Stimulated activated CD8-positive, alpha-beta memory T cell treated with anti-CD3 and anti-CD28 coated beads, Interleukin-12 subunit alpha, Interleukin-12 subunit beta, amount 100 ng/mL, for 4 hours (primary cell): Measurements from ENCODE around the gene DIAPH2.

Source experiments
- DNase-seq: peaks from one replicate; pipeline ENCODE4 v3.0.0-alpha.2; 2020; ENCODE audit warnings: low read depth

Gene DIAPH2

DNA sequence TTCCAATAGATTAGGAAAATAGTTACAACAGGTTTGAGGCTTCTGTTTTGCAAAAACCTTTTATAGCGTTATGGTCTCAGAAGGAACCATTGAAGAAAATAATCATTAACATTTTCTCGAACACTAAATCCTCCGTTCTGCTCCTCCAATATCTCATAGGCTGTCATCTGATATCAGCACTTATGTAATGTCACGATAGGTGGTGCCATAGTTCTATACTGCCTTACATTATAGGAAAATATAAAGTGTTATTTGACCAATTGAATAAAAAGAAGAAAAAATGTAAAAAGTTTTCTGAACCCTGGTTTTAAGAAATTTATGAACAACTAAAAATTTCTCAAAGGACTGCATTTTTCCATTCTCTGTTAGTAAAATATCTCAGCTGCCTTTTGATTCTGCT lies 490.5 kb downstream of the DIAPH2 start:
- no peak for DNase-seq

DNA sequence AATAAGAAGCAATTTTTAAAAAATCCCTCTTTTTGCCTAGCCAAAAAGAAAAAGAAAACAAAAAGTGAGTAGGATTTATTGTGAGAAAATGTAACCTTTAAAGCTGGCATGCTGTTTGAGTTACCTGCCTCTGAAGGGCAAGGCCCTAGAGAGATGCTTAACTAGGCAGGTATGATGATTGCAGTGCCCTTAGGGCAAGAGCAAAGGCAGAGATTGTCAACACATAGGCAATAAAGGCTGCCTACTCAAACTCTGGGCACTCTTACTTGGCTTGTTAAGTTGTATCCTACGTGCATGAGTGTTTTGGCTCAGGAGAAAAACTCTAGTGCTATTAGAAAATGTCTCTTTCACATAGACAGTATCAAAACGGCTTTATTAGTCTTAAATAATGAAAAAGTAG lies 505.0 kb downstream of the DIAPH2 start:
- no peak for DNase-seq

DNA sequence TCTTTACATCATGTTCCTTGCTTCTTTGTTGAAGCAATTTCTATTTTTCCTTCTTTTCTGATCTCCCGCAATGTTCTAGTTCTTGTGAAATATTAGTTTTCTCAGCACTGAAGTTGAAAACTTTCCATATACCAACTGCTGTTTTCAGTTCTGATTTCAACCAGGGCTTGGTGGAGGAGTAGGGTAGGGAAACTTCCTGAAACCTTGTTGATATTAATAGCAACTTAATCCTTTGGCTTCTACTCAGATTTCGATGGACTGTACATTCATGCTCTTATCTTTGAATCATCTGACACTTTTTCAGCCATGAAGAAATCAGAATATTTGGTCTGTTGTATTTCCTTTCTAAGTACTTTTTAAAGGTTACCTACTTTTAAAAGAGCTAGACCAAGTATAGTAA lies 514.9 kb downstream of the DIAPH2 start:
- DNase-seq: no peak

DNA sequence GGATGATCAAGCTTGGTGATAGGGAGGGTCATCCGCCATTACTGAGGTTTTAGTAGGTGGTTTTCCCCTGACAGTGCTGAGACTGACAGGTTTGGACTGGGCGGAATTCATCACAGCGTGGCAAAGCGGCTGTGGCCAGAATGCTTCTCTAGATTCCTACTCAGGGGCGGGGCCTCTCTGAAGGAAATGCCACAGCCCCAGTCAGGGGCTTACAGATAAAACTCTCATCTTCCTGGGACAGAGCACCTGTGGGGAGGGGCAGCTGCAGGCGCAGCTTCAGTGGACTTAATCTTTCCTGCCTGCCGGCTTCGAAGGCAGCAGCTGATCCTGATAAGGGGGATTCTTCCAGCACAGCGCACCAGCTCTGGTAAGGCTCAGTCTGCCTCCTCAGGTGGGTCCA lies 515.8 kb downstream of the DIAPH2 start:
- no peak for DNase-seq

DNA sequence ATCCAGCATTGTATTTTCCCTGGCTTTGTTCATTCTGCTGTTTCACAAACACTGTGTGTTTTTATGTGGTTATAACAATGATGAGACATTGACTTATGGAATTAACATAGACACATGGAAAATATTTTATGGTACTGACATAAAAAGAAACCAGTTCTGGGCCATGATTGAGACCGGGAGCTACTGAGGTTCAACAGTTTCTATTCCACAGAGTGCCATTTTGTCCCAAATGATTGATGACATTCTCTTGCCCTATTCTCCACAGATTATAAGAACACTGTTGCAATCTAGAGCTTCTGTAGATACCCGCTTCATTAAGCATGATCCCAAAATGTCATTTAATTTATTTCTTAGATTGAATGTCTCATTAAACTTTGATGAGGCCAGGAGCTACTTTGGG lies 525.9 kb downstream of the DIAPH2 start:
- no peak for DNase-seq

DNA sequence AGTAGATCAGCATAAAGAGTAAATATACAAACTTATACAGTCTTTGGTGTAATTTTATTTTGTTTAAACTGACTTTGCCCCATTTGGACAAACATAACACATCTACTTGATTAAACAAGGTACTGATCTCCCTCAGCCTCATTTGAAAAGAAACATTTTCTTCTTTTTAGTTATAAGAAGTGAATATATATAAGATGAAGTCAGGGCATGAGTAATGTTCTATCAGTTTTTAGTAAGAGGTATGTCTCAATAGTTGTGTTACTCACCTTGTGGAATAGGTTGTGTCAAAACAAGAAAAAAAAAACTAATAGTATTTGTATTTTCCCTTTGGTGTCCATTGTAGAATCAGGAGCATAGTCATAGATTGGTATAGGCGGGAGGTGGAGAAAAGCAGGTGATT lies 526.4 kb downstream of the DIAPH2 start:
- no peak for DNase-seq

DNA sequence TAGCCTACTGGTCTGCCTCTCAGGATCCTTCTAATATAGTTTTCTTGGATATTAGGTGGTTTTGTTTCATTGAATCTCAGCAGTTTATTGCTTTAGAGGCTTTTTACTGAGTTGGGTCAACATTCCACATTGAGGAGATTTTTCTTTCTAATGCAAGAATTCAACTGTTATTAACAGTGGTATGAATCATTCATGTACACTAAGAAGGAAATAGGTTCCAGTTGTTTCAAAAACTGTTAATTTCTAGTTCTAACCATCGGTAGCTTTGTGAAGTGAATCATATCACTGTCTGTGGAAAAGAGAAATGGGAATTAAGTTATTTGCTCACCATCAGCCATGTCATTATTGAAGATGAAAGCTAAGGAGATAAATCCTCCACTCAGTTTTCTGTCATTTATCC lies 530.5 kb downstream of the DIAPH2 start:
- DNase-seq: no peak

DNA sequence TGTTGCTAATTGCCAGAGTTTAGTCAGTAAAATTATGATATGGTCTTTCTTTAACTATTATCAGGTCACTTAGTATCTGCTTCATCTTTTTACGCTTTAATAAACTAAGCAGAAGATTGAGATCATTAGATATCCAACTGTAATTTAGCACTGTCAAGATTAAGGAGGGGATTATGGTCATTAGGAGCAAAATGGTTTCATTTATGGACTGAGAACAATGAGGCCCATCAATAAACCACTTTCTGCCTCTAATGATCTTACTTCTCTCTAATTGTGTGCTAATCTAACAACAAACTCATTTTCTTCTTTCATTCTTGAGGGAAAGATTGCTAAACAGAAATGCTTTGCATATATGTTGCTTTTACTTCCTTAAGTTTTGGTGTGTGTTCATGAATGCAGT lies 539.5 kb downstream of the DIAPH2 start:
- DNase-seq: no peak

DNA sequence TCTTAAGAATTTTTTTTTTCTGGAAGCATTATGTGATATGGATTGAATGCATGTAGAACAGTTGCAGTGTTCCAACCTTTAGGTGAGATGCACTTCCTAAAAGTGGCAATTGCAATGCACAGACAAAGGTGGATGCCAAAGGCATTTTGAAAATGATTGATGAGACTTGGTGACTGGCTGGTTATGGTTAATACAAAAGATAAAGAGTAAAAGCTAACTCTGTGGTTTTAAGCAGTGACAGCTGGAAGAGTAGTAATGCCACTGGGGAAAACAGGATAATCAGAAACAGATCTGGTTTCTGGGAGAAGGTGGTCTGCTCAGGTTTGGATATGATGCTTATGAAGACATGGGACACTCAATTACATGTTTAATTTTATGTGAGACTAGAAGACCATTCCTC lies 544.7 kb downstream of the DIAPH2 start:
- DNase-seq: no peak

DNA sequence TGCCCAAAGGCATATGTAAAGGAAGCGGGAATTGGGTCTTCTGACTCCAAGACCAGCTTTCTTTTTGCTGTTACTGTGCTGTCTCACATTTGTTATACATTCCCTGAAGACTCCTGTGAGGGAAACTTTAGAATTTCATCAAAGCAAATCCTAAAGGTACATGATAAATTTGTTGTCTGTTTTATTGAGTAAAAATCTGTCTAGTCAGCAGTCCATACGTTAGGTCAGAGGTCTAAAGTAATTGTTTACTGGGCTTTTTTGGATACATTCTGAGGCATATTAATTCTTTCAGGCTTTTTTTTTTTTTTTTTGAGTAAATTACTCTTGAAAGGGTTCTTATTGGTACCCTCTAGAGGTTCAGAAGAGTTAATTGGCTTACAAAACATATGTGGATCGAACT lies 546.3 kb downstream of the DIAPH2 start:
- DNase-seq: no peak

DNA sequence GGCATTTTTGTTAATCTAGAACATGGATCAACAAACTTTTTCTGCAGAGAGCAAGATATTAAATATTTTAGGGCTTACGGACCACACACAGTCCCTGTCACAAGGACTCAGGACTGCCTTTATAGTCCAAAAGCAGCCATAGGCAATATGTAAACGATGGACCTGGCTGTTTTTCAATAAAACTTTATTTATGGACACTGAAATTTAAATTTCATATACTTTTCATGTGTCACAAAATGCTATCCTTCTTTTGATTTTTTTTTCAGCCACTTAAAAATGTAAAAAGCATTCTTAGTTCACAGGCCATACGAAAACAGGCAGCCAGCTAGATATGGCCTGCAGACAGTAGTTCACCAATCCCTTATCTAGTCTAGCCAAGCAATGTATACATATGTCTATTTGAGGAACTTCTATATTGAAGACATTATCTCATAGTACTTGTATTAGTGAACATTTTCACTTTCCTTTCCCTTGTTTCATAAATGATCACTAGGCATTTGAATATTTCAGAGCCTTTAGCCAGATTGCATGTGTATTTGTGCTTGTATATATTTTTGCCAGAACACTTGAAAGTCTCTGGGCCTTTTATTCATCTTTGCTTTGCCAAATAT lies 549.9 kb downstream of the DIAPH2 start:
- DNase-seq: no peak

DNA sequence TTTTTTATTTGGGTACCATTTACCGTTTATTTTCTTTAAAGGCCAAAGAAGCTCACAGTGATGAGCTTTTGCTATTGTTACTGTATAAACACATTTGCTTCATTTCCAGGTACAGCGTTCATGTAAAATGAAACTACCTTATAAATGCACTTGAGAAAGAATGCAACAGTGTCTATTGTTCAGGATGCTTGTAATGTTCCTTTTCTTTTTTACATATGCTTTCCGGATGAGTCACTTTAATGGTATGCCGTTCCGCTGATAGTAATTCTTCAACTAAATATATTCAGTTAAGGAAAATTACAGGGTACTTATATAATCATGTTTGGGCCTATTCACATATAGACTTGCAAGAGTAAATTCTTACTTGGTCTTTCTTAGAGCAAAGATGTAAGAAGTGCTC lies 554.0 kb downstream of the DIAPH2 start:
- no peak for DNase-seq

DNA sequence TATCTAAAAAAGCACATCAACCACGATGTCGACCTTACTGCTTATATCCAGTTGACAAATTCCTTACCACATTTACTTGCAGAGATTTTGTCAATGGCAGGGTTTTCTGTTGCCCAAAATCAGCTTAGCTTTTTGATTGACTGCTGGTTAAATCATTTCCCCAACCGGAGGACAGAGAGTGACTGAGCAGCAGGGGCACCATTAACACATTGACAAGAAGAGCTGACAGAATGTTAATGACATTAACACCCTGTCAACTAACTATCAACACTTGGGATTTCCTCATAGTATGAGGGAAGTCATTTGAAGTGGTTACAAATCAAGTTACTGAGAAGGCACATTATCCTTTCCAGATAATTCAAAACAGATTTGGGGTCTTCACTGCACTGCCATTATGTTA lies 567.5 kb downstream of the DIAPH2 start:
- DNase-seq: no peak

DNA sequence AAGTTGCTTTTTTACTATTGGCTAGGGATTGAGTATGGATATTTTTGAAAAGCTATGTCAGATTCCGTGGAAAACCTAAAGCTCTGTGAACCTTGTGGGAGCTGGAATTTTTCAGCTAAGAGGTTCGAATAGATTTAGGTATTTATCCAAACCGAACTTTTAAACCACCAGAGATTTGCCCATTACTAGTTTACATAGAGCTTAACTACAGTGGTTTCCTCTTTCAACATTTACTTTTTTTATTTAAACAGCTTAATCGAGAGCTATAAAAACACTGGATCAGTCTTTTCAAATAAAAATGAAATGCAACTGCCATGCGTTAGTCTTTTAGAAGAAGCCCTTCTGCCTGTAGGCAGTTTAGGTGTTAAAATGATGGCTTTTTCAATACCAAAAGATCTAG lies 576.0 kb downstream of the DIAPH2 start:
- DNase-seq: no peak

DNA sequence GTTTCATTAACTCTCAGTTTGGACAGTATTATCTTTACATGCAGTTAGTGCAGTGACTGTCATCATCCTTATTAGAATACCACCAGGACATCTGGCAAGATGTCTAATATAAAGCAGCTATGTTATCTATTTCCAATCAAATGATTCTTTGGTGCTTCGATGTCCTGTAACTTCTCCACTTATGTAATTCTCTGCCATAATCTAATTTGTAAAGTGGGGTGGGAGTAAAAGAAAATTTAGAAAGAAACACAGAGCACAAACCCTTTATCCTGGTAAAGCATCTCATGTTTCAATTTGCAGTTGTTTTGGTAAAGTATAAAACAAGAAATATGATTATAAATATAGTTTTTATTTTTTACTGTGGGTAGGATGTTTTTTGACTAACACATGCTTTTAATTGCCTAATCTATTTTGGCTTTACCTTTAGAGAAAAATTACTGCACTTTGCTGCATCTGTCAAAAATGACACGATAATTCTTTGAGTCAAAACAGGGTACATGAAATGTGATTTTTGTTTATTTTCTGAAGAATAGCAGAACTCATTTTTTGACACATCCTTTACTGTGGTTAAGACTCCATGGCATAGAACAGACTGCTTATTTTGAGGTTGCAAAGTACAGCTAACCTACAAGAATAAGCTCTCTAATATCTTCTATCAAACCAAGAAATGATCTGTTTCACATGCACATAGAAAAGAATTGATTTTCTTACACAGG lies 581.9 kb downstream of the DIAPH2 start:
- no peak for DNase-seq

DNA sequence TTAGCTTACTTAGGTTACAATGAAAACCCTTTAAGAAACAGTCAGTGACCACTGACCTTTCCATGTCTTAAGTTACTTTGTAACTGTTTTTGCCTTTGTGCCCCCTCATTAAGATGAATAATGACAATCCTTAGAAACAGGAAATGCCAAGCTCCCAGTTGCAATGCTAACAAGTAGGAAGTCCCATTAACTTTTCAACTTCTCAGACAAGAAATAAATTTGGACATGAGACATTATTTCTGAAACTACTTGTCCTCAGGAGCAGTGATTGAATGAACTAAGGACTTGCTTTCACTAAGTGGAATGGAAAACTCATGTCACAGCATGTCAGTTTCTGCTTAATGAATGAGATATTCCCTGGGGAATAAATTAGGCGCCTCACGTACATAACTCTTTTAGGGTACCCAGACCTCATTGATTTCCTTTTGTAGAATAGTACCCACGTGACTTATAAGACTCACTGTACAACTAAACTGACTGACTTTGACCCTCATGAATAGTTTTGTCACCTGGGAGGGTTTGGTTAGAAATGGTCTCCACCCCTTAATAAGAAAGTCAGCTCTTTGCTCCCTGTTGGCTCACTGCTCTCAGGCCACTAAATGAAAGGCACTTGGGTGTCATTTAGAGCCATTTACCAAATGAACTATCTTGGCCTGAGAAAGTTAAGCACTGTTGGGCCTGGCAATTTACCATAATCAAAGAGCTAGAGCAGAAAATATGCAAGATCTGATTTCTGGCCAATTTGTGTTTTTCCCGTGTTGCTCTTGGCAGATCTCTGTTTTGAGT lies 582.9 kb downstream of the DIAPH2 start:
- DNase-seq: no peak

DNA sequence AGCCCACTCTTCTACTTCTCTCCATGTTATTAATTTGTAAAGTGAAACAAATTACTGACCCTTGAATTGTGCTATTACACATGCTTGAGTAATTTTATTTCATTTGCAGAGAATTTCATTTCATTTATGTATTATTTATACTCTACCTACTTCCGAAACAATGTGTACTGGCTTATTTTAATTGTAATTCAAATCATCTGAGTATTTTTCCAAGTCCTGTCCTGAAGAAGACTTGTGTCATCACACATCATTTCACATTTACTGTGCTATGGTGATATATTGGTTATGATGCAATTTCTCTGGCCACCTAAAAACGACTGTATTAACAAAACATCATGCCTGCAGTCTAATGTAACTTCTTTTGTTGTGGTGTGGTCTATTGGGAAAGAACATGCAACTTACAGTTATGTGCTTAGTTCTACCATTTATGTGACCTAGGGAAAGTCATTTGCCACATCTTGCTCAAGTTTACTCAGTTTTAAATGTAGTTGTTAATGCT lies 583.6 kb downstream of the DIAPH2 start:
- no peak for DNase-seq

DNA sequence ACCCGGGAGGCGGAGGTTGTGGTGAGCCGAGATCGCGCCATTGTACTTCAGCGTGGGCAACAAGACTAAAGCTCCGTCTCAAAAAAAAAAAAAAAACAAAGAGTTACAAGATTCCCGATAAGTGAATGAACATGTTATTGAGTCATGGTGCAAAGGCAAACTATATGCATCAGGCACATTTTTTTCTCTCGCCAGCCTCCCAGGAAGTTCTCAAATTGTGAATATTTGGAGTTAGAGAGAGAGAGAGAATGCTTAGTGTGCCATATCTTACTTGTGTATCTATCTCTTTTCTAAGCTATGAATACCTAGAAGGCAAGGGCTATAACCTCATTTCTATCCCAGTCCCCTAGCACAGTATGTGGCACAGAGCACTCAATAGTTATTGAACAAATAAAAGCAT lies 599.9 kb downstream of the DIAPH2 start:
- no peak for DNase-seq

DNA sequence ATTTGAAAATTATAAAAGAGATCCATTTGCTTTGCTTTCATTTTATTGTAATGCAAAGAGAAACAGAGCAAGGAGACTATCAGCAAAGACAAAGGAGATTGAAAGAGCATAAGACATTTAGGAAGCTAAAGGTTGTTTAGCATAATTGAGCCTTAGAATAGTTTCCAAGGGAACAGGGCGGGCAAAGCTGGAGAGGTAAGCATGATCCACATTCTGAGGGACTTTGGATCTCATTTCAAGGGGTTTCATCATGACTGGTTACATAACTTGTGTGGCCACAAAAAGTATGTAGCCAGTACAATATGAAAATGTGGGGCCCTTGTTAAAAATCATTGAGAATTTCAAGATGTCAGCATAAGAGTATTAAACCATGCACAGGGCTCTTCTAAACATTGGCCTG lies 605.6 kb downstream of the DIAPH2 start:
- no peak for DNase-seq

DNA sequence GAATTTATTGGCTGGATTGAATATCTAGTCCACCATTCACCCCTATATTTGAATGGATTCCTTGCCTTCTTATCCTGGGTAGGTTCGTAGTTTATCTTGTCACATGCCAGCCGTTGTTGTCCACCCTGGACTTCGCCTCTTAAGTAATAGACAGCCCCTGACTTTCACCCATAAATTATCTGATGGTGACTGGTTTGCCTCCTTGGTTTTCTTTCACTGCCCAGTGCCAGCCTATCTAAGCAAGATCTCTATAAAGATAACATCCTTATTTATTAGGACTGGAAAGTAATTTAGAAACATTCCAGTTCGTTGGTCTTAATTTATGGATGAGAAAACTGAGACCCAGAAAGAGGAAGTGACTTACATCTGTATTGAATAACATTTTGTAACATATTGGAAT lies 609.4 kb downstream of the DIAPH2 start:
- DNase-seq: no peak

DNA sequence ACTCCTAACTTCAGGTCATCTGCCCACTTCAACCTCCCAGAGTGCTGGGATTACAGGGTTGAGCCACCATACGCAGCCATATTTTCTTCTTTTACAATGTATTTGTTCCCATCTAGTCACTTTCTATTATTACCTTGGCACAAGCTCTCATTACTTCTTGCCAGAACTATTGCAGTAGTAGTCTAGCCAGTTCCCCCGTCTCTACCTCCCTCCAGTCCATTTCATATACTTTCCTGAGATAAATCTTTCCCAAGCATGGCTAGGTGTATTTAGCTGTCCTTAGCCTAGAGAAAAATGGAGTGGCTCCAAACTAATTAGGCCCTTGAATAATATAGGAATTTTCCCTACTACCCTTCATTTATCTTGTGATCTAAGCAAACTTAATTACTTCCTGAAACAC lies 611.3 kb downstream of the DIAPH2 start:
- DNase-seq: no peak

DNA sequence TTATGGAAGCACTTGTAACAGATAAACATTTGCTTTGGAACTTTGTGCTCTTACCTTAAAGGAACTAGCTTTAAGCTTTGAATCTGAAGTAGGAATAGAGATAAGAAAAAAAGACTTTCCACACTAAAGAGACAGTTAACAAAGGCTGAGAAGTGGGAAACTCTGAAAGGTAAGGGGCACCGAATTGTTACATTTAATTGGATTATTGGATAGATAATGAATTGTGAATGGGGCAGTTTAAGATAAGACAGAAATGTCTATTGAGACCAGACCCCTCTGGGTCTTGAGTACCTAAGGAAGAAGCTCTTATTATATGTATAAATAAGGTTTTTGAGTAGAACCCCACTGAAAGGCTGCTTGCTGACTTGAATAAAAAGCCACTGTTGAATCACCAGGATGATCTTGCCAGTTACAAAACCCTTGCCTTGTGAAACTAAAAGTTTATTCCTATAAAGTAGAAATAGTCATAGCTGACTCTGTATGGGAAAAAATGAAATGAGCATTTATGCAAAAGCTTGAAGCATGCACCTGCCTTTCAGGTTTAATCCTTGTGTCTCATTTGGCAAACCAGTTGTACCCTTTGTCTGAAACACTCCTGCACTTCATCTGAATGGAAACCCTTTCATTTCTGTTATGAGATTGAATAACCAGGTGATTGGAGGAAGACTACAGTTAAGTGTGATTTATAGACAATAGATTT lies 622.3 kb downstream of the DIAPH2 start:
- DNase-seq: no peak

DNA sequence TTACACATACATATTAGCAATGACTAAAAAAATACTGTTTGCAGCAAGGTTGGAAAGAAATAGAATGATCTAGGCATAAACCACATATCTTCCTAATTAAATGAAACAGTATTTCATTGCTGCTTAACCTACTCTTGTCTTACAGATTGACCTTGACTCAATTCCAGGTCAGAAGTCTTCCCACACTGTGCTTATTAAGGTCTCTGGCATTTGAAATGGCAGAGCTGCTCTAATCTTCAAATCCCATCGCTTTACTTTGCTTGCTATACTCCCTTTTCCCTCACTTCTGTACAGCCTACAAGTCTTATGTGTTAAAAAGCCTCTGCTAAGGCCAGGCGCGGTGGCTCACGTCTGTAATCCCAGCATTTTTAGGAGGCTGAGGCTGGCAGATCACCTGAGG lies 623.5 kb downstream of the DIAPH2 start:
- DNase-seq: no peak
